ENCODE results near the gene COL25A1.

- TF ChIP-seq ZNF274 (IDR thresholded peaks at IDR 0.05; ENCODE audit: low read depth, low read length) (no peak), SUZ12 (IDR thresholded peaks at IDR 0.05; ENCODE audit: extremely low read depth, insufficient read depth, insufficient read length) (no peak)
These were observed 275.4 kb downstream of the COL25A1 start for GRCh38 chr4:109027016-109027500.

Data from NT2/D1 (cell line).